Dedifferentiated amniotic fluid mesenchymal stem cell (primary cell): ENCODE measurements around the gene SLC25A23.
"Not testable (repeated sequence)": the region's sequence is repeated elsewhere in the genome, so short reads cannot be mapped to it uniquely, and the experiment has no call there.

Source experiments
- DNase-seq: peaks from one replicate; pipeline ENCODE4 v3.0.0-alpha.2; 2016; ENCODE audit errors: extremely low spot score

Gene SLC25A23

GRCh38 chr19:6457958-6458694 lies 1.5 kb downstream of the SLC25A23 start:
- no peak for DNase-seq

DNA sequence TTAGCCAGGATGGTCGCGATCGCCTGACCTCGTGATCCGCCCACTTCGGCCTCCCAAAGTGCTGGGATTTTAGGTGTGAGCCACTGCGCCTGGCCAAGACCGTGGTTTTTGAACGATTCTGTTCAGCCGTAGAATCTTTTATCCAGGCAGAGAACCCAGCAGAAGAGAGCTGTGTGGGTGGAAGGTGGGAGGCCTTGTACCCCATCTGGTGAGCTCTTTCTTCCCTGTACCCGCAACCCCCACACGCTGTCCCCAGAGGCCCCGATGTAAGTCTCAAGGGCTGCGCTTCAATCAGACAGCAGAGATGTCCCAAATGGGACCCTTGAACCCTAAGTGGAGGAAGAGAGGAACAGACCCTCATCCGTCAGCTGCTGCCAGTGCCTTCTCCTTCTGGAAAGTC lies 3.7 kb downstream of the SLC25A23 start:
- DNase-seq: no peak

- DNase-seq: no peak
Measured at GRCh38 chr19:6453951-6454565, 5.5 kb downstream of the SLC25A23 start.

DNA sequence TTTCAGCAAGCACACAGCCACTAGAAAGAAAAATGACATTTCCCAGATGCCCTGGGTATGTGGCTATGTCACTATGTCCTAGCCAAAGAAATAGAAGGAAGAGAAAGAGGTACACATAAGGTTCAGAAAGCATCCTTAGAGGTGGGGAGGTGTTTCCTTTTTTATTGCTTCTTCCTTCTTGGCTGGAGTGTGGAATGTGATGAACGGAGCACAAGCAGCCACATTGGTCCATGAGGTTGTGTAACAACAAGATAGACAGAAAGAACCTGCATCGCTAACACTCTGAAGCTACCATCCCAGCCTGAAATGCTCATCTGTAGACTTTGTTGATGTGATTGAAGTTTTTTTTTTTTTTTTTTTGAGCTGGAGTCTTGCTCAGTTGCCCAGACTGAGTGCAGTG lies 6.7 kb downstream of the SLC25A23 start:
- no peak for DNase-seq

GRCh38 chr19:6452223-6452614 lies 7.4 kb downstream of the SLC25A23 start:
- no peak for DNase-seq

GRCh38 chr19:6451583-6452222 lies 7.9 kb downstream of the SLC25A23 start:
- DNase-seq: no peak

DNA sequence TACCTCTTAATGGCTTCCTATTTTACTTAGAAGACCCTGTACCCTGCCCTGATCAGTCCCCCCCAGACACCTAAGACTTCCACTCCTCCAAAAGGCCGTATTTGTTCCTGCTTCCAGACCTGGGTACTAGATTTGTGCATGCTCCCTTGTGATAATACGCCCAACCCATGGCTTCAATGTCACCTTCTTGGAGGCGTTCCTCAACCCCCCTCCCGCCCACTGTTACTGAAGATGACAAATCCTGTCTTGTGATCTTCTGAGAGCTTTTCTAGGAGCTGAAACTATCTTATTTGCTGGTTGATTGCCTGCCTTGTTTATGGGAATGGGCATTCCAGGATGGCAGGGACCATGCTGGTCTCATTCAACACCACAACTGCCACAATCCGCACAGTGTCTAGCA lies 9.4 kb downstream of the SLC25A23 start:
- no peak for DNase-seq

DNA sequence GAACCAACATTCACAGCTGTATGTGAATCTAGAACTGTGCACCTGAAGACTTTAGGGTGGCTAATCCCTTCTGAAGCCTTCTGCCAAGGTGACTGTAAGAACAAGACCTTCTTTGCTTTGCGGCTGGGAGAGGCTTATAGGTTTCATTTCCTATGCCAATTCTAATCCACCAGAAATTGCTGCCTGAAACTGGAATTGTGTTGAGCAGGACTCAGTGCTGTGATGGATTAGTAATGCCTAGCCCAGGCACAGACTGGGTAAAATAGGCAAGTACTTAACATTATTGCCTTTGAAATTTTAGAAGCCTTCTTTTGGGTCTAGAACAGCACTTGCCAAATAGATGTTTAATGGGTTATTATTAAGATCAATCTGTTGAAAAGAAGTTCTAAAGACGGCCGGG lies 11.5 kb downstream of the SLC25A23 start:
- DNase-seq: no peak

DNA sequence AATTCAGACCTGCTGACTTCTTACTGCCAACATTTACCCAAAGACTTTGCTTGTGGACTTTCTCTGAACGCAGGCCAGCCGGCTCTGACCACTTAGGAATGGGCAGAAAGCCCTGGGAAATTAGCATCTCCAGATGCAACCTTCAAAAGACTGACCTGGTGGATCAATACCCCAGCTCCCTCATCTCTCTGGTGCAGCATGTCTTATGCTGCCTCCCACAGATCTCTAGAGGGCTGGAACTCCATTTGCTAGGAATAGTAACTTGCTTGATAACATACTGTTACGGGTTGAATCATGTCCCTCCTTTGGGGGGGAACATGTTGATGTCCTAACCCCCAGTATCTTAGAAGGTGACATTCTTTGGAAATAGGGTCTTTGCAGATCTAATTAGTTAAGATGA lies 13.1 kb downstream of the SLC25A23 start:
- no peak for DNase-seq

- DNase-seq: no peak
Measured at GRCh38 chr19:6443986-6444385, 15.6 kb downstream of the SLC25A23 start.

DNA sequence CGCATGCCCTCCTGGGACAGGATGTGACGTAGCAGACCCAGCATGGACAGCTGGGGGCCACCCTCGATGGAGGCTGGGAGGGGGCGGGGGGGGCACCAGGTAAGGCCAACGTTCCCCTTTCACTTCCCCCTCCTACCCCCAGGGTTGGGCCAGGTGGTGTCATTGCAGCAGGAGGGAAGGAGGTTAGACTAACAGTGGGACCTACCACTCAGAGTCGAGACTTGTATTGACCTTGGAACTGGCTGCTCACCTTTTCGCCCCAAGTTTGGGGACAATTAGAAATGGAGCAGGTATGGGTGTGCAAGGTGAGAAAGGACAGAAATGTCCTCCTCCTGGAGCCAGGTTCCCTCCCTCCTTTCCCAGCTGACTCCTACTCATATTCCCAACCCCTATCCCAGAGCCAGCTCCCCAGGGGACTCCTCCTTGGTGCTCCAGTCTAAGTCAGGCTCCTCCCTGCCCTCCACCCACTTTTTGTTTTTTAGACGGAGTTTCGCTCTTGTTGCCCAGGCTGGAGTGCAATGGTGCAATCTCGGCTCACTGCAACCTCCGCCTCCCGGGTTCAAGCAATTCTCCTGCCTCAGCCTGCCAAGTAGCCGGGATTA lies 17.4 kb downstream of the SLC25A23 start:
- DNase-seq: no peak

DNA sequence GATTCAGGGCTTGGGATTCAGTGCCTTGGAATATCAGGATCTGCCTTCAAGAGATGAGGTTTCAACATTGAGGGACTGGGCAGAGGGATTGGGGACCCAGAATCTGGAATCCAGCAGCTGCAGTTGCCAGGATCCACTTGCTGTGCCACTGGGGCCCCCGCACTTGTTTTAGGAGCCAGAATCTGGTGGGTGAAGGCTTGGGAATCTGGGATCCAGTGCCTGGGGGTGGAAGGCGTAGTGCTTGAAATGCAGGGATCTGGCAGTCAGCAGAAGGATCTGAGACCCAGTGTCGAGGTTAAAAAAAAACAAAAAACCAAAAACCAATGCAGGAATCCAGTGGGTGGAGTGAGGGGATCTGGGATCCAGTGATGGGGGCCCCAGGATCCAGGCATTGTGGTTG lies 18.7 kb downstream of the SLC25A23 start:
- no peak for DNase-seq

DNA sequence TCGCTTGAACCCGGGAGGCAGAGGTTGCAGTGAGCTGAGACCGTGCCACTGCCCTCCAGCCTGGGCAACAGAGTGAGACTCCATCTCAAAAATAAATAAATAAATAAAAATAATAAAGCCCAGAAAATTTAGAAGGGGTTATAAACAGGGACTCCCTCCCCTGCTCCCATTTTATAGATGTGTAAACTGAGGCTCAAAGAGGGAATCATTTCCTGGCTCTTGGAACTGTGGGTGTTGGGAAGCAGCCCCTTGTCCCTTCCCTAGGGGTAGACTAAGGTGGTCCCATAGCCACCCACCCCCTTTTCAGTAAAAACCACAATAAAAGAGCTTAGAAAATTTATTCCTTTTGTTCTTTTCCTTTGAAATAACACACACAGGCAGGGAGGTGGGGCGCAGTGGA lies 19.8 kb downstream of the SLC25A23 start:
- DNase-seq: no peak

DNA sequence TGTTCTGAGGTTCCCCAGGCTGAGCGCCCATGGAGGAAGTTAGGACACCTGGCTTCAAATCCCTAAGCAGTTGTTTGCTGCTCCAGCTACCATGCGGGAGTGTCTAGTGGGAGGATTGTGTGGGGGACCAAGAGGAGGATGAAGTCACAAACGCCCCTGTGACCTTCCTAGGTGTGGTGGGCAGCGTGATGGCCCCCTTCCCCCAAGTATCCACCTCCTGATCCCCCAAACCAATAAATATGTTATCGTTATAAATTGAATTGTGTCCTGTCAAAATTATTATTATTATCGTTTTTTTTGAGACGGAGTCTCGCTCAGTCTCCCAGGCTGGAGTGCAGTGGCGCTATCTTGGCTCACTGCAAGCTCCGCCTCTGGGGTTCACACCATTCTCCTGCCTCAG lies 25.9 kb downstream of the SLC25A23 start, which contains the start of gene SLC25A41:
SLC25A41 (minus strand) TSS at position 101 of the 400 bp plus-strand sequence; CDS start at position 31, 70 bp downstream.
- DNase-seq: no peak

DNA sequence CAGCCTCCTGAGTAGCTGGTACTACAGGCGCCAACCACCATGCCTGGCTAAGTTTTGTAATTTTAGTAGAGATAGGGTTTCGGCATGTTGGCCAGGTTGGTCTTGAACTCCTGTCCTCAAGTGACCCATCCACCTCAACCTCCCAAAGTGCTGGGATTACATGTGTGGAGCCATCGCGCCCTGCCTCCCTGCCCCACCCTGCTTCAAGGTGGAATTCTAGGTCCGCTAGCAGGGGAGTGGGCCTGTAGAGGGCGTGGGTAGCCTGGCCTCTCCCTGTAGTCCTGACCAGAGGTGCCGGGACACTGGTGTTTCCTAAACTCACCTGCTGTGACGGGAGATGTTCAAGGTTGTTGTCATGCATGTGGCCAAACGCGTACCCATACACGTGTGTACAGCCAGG lies 26.4 kb downstream of the SLC25A23 start:
- no peak for DNase-seq

GRCh38 chr19:6431891-6432290 lies 27.7 kb downstream of the SLC25A23 start:
- DNase-seq: no peak

- DNase-seq: no peak
Measured at GRCh38 chr19:6429419-6430221, 30.0 kb downstream of the SLC25A23 start.

GRCh38 chr19:6428692-6429418 lies 30.7 kb downstream of the SLC25A23 start:
- DNase-seq: not testable (repeated sequence)

GRCh38 chr19:6427131-6427530 lies 32.5 kb downstream of the SLC25A23 start:
- no peak for DNase-seq

- no peak for DNase-seq
Measured at GRCh38 chr19:6425732-6426620, 33.6 kb downstream of the SLC25A23 start.
